ENCODE data around the gene CFAP61.
"Not testable (repeated sequence)": the region's sequence is repeated elsewhere in the genome, so short reads cannot be mapped to it uniquely, and the experiment has no call there.

Gene CFAP61

DNA sequence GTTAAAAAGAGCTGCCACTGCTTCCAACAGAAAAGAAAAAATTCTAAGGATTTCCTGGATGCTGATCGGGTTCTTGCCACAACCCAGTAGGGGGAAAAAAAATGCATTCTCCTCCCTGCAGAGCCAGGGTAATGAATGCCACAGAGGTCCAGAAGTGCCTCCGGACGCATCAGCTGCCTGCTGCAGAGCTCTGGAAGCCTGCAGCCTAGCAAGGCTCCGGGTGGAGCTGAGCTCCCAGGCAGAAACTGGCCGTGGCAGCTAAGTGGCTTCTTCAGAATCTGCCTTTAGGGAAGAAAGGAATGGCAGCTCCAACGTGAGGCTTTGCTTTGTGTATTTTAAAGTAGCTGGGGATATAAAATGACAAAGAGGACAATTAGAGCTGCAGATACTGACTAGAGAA, 155.0 kb downstream of the CFAP61 start:
- DNase-seq: peak in 5 of 51 donors; percentile 2 to 12 (median 10)

DNA sequence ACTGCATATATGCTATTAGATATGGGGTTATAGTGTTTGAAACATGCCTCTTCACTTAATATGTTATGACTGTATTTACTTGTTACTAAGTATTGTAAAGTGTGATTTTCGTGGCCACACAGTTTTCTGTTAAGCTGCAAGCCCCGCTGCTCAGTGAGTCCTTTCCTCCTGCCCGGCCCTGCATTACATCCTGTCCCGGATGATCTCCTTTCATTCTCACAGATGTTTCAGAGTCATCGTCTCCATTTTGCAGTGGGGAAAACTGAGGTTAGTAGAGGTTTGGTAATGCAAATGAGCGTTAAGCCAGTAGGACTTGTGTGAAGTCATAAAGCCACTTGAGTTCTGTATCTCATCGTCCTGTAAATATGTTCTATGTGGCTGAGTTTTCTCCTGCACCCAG, 155.5 kb downstream of the CFAP61 start:
- no peak for DNase-seq

DNA sequence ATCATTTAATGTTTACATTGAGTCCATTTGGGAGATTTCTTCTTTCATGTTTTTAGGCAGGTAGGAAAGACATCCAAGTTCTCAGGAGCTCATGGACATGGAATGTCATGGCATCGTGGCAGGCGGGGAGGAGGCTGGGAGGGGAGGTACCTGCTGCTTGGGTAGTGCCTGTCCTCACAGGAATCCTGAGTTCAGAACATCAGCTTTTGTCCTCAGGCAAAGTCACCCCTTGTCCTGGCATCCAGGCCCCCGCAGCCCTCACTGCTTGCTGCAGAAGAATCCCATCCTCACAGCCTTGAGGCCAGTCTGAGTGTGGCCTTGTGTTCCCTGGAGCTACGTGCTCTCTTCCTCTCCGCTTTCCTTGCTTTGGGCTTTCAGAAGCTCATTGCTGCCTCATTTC, 157.4 kb downstream of the CFAP61 start:
- no peak for DNase-seq

DNA sequence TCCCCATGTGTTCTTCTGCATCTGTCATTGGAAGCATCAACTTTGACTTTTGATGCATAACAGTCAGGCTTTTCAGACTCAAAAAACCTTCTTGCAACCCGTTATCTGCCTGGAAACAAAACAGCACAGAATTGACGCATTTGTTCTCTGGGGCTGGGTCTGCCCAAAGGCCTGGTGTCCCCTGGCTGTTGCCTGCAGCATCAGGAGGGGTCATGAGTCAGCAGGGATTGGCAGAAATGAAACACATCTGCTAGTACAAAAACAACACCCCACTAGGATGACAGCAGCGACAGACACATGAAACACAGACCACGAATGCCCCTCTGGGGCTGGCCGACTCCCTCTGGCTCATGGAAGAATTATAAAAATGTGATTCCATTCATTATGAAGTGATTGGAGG, 158.0 kb downstream of the CFAP61 start:
- peak in 1 of 51 donors; percentile 42 for DNase-seq

DNA sequence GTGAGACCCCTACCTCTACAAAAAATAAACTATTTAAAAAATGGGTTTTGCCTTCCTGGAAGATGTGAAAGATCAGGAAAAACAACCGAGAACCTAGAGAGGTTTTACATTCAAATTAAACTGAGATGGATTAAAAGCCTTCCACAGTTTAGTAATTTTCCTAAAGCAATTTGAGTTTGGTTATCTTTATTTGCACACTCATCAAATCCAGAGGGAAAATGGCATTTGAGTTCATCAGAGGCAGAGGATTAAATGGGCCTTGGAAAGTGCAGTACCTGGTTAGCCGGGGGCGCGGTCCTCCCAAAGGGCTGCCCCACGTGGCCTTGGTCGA, 158.6 kb downstream of the CFAP61 start:
- no peak for DNase-seq

DNA sequence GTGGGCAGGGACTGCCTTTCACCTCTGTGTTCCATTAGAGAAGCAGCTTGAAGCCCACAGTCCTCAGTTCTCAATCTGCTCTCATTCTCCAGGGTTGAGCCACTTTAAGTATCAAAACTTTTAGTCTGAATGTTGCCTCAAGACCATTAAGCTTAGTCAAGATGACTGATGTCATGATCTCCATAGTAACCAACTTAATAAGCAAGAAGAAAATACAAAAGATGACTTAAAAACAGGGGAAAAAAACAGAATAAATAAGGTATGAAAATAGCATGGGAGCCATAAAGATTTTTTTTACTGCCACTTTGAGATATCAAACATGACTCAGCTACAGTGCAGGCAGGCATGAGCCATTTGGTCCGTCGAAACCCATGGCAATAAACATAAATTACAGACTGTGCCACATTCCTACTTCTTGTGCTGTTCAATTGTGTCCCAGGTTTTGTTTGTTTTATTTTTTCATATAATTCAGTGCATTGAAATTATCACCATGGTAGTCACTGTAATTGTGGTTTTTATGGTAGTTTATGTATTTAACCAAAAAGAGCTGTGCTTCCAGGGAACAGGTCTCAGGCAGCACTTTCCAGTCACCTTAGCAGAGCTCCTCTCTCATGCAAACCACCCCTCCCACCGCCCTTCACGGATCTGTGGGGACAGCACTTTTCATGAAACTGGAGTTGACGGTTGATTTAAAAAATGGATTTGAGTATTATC, 159.1 kb downstream of the CFAP61 start:
- DNase-seq: no peak

DNA sequence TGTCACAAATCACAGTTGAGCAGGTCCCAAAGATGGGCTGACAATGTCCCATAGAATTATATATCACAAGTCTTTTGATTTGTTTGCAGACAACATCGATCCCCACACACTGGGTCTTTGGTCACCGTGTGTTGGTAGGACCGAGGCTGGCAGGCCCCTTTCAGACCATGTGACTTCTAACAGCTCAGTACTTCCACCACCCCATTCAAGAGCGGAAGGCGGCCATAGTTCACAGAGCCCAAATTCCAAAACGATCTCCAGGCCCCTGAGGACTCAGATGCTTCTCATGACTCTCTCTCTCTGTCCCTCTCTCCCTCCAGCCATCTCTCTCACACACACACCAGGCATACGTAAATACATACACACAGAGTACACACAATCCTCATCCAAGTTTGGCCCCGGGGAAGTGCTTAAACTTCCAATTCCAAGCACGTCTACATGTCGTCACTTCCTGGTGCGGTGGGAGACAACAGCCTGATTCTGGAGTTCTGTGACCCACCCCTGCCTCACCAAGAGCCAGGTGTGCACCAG, 159.7 kb downstream of the CFAP61 start:
- no peak for DNase-seq

DNA sequence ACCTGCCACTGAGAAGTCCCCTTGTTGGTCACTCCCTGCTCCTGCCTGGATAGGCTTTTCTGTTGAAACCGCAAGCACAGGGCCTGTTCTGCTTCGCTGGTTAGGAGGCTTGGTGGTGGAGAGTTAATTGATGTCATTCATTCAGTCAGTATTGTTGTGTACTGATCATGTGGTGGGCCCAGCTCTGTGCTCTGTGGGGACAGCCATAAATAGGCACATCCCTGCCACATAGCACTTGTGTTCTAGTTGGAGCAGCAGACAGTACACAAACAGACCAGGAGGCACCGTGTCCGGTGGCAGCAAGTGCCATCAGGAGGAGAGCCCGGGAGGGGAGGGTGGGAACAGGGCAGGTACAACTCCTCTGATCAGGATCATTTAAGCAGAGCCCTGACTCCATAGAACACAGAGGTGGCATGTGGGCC, 160.4 kb downstream of the CFAP61 start:
- DNase-seq: no peak

DNA sequence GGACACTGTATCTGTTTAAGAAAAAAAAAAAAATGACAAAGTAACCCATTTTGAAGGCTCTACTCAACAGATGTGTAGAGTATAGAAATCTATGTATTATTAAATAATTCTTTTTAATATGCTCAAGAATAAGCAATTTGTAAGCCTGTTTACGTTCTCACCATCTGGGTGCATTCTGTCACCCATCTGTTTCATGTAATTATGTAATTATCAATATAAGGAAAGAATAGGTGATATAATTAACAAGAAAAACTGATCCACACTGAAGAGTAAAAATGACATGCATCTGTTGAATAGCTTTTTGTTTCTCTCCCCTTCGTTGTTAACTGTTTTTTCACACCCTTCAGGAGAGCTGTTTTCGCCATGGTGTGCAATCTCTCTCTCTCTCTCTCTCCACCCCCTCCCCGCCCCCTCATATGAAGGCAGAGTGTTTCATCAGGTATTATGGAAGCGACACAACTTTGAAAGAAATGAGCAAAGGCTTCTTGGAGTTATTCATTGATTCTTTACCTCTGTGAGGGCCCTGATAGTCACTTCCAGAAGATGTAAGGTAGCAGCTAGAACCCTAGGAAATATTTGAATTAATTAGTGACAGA, 161.3 kb downstream of the CFAP61 start:
- no peak for DNase-seq

DNA sequence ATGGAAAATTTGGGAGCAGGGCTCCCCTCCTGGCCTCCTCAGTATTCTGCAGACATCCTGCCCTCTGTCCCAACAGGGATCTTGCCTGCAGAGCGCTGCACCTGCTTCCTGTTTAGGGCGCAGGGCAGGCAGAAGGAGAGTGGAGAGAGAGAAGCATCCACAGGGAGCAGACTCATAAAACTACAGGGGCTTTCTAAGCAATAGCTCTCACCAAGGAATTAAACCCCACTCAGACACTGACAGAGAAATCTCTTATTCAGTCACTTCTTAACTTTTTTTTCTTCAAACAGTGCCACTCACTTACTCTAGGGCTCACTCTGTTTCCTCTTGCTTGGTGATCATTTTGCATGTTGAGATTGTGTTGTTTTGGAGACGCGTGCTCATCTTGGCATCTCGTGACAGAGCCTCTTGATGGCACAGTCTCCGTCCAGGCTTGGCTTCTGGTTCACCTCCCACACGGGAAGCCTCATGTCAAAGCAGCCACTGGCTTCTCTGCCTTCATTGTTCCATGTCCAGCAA, 162.5 kb downstream of the CFAP61 start:
- no peak for DNase-seq

DNA sequence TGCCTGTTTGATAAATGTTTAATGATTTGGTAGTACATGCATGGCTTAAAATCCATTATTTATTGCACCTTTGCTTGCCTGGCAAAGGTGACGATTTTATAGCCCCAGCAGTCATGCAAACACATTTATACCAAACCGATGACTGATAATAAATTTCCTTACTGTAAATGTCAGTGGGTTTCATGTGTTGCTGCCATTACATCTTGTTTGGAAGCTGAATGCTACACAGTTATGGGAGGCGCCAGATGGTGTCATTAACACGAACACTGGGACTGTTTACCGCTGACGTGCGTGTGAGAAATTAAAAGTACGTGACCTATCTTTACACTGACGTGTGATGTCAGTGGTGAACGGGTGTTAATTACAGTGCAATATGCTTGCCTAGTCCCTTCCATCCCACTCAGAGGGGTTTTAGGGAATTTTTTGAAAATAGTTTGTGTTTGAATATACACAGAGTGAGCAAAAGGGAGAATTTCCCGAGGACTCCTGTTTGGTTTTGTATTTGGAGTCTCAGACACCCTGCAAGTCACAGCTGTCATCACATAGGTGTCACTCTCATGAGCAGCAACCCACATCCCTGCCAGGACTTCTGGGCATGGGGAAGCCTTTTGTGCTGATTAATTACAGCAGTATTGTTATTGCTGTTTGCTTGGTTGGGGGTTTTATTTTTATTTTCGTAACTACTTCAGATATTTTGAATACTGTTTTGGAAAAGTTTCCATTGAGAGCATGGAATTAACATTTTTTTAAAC, 163.8 kb downstream of the CFAP61 start:
- no peak for DNase-seq

DNA sequence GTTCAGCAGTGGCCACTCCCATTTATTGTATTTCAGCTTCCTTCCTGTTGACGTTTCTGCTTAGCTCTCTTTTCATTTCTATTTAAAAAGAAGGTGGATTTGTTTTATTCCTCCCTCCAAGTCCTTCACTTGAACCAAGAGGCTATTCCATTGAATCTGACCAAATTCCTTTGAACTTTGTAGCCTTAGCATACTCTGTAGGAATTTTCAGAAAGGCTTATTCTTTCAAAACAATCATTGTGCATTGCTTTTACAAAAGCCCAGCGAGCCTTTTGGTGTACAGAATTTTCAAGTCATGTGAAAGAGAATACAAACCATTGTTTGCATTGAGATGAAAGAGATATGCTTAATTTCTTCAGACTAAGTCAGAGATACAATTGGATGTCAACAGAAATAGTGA, 164.6 kb downstream of the CFAP61 start:
- DNase-seq: no peak

DNA sequence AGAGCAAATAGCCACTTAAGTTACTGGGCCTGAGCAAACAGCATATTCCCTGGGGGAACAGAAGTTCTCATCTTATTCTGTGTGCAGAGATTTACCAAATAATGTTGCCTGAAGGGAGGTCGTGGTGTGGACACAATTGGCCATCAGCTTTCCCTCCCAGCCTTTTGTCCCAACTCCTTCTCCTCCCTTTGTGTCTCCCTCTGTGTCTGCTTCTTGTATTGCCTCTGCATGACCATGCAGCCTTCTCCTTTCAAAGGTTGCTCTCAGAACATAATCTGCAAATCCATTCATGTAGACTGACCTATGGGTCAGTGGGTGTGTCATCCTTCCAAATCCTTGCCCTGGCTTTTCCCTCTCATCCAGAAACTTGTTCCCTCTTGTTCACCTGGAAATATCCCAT, 165.3 kb downstream of the CFAP61 start:
- DNase-seq: no peak

DNA sequence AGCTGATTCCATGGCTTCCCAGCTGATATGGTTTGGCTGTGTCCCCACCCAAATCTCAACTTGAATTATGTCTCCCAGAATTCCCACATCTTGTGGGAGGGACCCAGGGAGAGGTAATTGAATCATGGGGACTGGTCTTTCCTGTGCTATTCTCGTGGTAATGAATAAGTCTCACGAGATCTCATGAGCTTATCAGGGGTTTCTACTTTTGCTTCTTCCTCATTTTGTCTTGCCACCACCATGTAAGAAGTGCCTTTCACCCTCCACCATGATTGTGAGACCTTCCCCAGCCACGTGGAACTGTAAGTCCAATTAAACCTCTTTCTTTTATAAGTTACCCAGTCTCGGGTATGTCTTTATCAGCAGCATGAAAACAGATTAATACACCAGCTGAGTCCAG, 165.8 kb downstream of the CFAP61 start:
- DNase-seq: not testable (repeated sequence)

DNA sequence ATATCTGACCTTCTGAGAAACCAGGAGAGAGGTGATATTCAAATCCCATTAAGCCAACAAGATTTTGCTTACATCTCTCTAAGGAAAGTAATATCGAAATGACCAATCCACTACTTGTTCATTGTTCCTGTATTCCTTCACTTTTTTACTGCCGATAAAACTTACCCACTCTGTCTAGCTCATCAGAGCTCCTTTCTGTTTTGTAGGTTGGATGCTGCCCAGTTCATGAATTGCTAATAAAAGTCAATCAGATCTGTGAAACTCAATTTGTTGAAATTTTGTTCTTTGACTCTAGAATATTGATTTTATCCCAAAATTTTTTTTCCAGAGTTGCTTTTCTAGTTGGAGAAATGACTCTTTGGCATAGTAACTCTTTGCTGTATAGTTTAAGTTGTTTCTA, 166.7 kb downstream of the CFAP61 start:
- no peak for DNase-seq

DNA sequence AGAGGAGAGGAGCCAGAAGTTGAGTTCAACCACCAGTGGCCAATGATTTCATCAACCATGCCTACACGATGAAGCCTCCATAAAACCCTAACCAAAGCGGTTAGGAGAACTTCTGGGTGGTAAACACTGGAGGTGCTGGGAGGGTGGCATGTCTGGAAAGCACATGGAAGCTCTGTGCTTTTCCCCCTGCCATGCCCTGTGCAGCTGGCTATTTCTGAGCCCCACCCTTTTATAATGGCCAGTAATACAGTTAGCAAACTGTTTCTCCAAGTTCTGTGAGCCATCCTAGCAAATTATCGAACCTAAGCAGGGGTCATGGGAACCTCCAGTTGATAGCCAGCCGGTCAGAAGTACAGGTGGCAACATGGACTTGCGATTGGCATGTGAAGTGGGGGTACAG, 167.8 kb downstream of the CFAP61 start:
- DNase-seq: no peak

DNA sequence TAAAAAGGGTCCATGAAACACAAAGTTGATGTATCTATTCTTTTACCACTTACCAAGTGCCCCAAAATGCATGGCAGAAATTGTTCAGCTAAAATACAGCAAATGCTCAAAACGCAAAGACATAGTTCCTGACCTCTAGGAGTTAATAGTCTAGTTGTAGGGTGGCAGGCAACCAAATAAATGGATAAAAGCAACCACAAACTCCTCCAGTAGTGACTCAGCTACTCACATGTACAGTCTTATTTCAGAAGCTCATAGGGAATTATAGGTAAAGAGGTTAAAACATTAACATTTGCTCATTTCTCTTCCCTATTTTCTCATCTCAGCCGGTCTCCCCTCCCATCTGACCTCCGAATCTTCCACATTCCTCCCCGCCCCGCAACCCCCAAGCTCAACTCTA, 171.6 kb downstream of the CFAP61 start:
- DNase-seq: no peak

DNA sequence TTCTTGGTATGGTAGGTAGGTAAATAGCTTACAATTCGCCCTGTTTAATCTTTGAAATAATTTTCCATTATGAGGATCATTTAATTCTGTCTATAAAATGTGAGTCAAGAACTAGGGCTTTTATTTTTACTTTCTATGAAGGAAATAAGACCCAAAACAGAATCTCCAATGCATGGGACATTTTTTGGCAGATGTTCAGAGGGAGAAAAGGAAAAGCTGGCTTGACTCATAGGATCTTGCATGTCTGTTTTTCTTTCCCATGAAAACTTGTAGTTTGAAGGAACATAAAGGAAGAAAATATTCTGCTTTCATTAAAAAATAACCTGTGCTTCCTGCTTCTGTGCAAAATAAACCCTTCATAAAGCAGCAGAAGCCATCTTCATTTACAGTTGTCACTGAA, 172.5 kb downstream of the CFAP61 start:
- DNase-seq: no peak

DNA sequence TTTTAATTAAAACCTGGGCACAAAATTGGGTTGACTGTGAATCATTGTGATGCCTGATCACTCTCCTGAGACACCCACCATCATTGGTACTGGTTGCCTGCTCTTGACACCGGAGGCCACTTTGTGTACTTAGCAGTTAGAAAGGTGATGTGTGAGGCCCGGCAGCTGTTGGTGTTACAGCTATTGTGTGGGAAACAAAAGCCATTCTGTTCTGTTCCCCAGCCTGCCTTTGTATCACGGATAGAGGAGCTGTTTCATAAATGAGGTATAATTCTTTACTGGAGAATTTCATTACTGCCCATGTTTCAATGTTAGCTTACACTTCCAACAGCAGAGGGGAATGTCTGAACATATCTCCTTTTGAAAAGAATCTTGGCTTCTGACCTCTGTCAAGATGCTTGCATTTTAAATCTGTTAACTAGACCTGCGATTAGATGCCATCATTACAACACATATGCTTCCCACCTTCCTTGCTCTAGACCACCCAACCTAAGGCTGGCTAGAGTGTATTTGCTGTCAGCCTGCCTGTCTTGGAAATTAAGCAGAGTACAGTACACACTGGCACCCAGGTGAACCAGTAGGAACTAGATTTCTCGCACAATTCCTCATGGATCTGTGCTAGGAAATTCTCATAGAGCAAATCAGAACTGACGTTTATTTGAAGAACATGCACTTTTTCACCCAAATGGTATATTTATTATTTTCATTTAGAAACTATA, 173.2 kb downstream of the CFAP61 start:
- no peak for DNase-seq

DNA sequence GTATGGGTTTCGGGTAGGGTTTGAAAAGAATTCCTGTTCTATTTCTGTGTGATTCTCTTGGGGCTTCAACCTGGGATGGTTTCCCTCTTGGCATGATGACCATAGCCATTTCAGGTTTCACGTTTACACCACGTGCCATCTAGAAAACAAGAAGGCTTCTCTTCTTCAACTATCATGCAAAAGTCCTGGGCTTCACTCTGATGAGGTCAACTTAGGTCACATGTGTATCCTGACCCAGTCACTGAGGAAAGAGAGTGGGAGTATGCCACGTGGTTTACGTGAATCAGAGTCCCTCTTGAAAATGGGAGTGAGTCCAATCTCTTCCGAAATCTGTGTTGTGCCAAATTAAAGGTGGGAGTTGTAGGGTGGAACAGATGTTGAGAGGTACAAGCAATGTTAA, 174.2 kb downstream of the CFAP61 start:
- no peak for DNase-seq

DNA sequence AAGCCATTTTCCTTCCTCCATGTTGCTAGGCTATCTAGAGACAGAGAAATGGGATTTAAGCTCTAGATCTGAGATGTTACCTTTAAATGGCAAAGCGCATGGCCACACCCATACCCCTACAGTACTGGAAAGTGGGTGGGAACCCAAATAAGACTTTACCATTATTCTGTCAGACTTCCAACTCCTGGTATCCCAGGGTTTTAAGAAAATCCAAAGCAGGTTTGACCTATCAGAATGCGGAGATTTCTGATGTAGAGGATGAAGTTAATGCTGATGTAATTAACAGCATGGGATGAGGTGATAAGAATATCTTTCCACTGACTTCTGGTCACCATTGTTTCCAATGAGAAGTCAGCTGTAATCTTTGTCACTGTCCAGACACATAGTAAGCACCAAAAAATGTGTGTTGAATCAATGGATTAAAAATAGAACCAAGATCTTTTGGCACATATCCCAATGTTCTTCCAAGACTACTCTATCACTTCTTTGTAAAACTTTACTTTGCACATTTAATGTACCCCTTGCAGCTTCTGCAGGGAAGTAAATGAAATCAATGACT, 174.8 kb downstream of the CFAP61 start:
- DNase-seq: no peak

DNA sequence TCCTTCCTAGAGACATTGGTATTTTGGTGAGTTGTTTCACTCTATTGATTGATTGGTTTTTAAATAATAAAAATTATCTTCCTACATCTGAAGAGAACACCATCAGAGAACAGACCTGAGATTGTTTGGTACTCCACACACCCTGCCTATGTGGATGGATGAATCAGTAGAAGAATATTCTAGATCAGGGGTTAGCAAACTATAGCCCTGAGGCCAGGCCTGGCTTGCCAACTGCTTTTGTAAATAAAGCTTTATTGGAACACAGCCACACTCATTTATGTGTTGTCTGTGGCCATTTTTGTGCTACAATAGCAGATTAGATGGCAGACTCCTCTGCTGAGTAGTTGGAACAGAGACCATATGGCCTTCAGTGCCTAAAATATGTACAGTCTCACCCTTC, 176.0 kb downstream of the CFAP61 start:
- DNase-seq: no peak
